ENCODE measurements around the gene YOD1. TPM values are rescaled to one million over a fixed set of nuclear protein-coding genes. Genes with fewer than 3 reads are reported as not detected.
A peak's percentile ranks its signal among the peaks of the same experiment; 100 is the strongest.

YOD1 gene
- total RNA-seq, 1 donor from 2014 or later = 15.5 TPM

- peak; percentile 99 for DNase-seq (ENCODE audit: low read depth)
Measured at GRCh38 chr1:207007352-207008033, 43.5 kb downstream of the YOD1 start.

- DNase-seq (ENCODE audit: low read depth) = no peak
Measured at GRCh38 chr1:207006914-207007313, 44.1 kb downstream of the YOD1 start.

GRCh38 chr1:207006083-207006482 lies 44.9 kb downstream of the YOD1 start:
- no peak for DNase-seq (ENCODE audit: low read depth)

GRCh38 chr1:207004931-207005830 lies 45.8 kb downstream of the YOD1 start:
- peak; percentile 76 for DNase-seq (ENCODE audit: low read depth)

- no peak for DNase-seq (ENCODE audit: low read depth)
Measured at GRCh38 chr1:207003210-207003609, 47.8 kb downstream of the YOD1 start.

DNA sequence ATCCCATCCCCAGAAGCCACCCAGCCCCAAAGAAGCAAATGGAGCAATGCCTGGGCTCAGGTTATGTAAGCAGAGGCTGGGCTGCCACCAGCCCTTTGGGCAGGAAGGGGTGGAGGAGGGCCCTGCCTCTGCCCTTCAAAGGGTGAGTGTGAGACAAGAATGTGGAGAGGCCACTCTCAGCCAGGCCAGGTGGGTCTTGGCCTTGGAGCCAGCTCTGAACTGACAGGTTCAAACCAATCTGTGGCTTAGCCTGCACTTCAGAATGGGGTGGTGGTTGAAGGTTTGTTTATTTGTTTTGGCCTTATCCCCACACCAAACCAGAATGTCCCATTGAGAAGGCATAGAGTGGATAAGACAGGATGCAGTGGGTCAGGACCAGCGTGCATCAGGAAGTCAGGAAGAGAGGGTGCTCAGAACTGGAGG lies 48.3 kb downstream of the YOD1 start:
- no peak for DNase-seq (ENCODE audit: low read depth)

DNA sequence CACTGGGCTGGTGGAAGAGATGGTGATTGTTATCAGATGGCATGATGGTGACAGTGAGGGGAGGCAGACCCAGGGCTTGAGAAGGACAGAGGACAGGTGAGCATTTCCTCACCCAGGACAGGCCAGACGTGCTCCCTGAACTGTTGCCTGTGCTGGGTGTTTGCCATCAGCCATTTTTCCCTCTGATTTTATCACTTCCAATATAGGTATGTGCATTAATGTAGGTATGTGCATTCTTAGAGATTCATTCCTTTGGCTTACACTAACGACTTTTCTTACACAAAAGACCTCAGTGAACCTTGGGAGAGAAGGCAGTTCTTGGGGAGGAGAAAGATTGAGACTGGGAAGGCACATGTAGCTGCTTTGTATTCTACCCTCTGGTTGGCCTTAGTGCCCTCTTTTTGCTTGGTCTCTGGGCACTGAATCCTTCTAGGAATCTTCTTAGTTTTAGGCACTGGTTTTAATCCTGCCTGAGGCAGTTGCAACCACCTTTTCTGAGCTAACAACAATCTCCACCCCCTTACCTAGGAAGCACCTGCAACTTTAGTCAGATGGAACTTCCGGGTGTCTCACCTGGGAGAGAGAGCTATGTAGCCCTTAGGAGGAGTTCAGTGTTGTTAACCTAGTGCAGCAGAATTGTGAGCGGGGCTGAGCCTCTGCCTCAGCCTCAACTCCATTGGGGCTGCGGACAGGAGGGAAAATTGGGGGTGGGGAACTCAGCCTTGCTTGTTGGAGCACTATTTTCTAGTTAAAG lies 49.3 kb downstream of the YOD1 start:
- DNase-seq (ENCODE audit: low read depth) = no peak

DNA sequence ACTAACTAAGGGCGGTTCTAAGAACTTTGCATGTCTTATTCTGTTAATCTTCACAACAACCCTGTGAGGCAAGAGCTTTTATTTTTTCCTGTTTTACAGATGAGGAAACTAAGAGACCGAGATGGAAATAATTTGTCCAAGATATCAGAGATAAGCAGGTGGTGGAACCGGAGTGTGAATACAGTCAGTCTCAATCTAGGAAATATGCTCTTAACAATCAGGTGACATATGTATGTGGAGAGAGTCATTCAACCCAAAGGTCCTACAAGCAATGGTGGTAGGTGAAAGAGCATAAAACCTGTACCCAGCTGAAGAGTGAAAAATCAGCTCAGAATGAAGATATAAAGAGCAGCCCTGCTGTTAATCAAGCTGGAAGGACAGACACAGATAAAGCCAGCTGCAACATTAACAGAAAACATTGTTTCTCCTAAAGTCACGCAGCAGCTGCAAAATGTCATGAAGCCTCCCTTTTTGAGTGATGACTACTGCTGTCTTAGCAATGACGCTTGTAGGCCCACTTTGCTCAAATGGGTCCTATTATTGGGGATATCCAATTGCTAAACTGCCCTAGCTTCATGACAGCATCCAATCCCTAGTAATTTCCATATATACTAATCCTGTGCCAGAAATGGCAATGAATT lies 50.2 kb downstream of the YOD1 start:
- DNase-seq (ENCODE audit: low read depth) = no peak

DNA sequence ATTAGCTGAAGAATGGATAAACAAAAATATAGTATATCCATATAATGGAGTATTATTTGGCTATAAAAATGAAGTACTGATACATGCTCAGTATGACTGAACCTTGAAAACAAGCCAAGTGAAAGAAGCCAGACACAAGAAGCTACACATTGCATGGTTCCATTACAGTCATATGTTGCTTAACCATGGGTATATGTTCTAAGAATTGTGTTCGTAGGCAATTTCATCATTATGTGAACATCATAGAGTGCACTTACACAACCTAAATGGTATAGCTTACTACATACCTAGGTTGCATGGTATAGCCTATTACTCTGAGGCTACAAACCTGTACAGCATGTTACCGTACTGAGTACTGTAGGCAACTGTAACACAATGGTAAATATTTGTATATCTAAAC lies 52.2 kb downstream of the YOD1 start:
- no peak for DNase-seq (ENCODE audit: low read depth)

Other genes starting within 250 kb of the YOD1 start
- gene IL20, start 185.6 kb downstream of the YOD1 start, total RNA-seq = not detected in 2 replicates
- gene IL24, start 153.8 kb downstream of the YOD1 start, total RNA-seq = not detected in 2 replicates
- gene FCMR, start 129.3 kb downstream of the YOD1 start, total RNA-seq = 0.05 TPM in 1 of 2 replicates, not detected in the other
- 3.8 and 15.7 TPM in 2 replicates for gene PIGR, start 104.7 kb downstream of the YOD1 start, total RNA-seq
- gene FCAMR, start 80.7 kb downstream of the YOD1 start, total RNA-seq = 0.69 and 3.6 TPM in 2 replicates
- gene C1orf116, start 18.5 kb downstream of the YOD1 start, total RNA-seq = 16.3 and 17.9 TPM in 2 replicates
- gene PFKFB2, start 2.1 kb upstream of the YOD1 start, total RNA-seq = 10.7 and 15.8 TPM in 2 replicates
- not detected in 2 replicates for gene C4BPB, start 37.7 kb upstream of the YOD1 start, total RNA-seq
- gene C4BPA, start 53.0 kb upstream of the YOD1 start, total RNA-seq = 0.05 TPM in 1 of 2 replicates, not detected in the other